ENCODE measurements around the gene NUDT22. TPM values are rescaled to one million over a fixed set of nuclear protein-coding genes. Genes with fewer than 3 reads are reported as not detected.

NUDT22 gene
- total and polyA plus RNA-seq, 2 experiments from 2014 or later = 33.9 to 67.0 TPM

- TF ChIP-seq ETS1 (IDR thresholded peaks at IDR 0.05) = no peak
- no peak for TF ChIP-seq JUNB (IDR thresholded peaks at IDR 0.05; ENCODE audit: unreplicated experiment)
- TF ChIP-seq EZH2phosphoT487 (IDR thresholded peaks at IDR 0.05; ENCODE audit: unreplicated experiment) = no peak
- no peak for TF ChIP-seq CREB1 (CRISPR knock-in tag; IDR thresholded peaks at IDR 0.05; ENCODE audit: low read depth)
Observed at GRCh38 chr11:64209563-64209843, 16.6 kb upstream of the NUDT22 start (continued).

GRCh38 chr11:64210301-64211020, 15.6 kb upstream of the NUDT22 start:
- Mint-ChIP-seq H3K9me3 (no peaks in the 10 kb centered on the region), H3K27me3 (ENCODE audit: insufficient read depth, low read depth, poor library complexity) (peaks cover 12% of the 10 kb centered on the region), H3K27ac (no peak overlapping the region), H3K4me3 (no peak overlapping the region), H3K36me3 (ENCODE audit: low read depth) (peaks cover 30% of the 10 kb centered on the region), H3K4me1 (peaks cover 3% of the 10 kb centered on the region; the same call in 2 of the 3 replicates)
- Histone ChIP-seq H3K4me3 (no peak overlapping the region), H3F3A (replicated peaks; ENCODE audit: low read depth) (peaks cover 13% of the 10 kb centered on the region; the same call in 1 of the 2 replicates), H3K4me2 (no peak overlapping the region), H3K4me1 (ENCODE audit: insufficient read depth) (no peaks in the 10 kb centered on the region; the same call in 1 of the 2 replicates), H3K27me3 (ENCODE audit: insufficient read depth) (no peaks in the 10 kb centered on the region), H3K79me2 (replicated peaks; ENCODE audit: insufficient read depth) (no peaks in the 10 kb centered on the region), H2AFZ (no peak overlapping the region), H3K36me3 (ENCODE audit: insufficient read depth) (peaks cover 9% of the 10 kb centered on the region; the same call in 1 of the 2 replicates), H4K20me1 (replicated peaks; ENCODE audit: insufficient read depth) (peaks cover under 1% of the 10 kb centered on the region; the same call in 1 of the 2 replicates), H3K9me2 (ENCODE audit: insufficient read depth) (no peaks in the 10 kb centered on the region), H3K27ac (ENCODE audit: low read depth) (no peak overlapping the region)
- TF ChIP-seq ZNF114 (CRISPR knock-in tag; IDR thresholded peaks at IDR 0.05) = no peak
- no peak for TF ChIP-seq JUNB (IDR thresholded peaks at IDR 0.05; ENCODE audit: unreplicated experiment)
- DNase-seq (ENCODE audit: low spot score) = no peak
- ATAC-seq = no peak

GRCh38 chr11:64211181-64211872, 14.7 kb upstream of the NUDT22 start:
- Histone ChIP-seq H3F3A (replicated peaks; ENCODE audit: low read depth) (peaks cover 8% of the 10 kb centered on the region; the same call in 1 of the 2 replicates), H3K4me2 (no peak overlapping the region), H2AFZ (no peak overlapping the region), H3K79me2 (replicated peaks; ENCODE audit: insufficient read depth) (no peaks in the 10 kb centered on the region), H3K27me3 (ENCODE audit: insufficient read depth) (no peaks in the 10 kb centered on the region), H3K36me3 (ENCODE audit: insufficient read depth) (peaks cover 4% of the 10 kb centered on the region; the same call in 1 of the 2 replicates), H3K4me3 (no peak overlapping the region), H4K20me1 (replicated peaks; ENCODE audit: insufficient read depth) (no peaks in the 10 kb centered on the region), H3K4me1 (ENCODE audit: insufficient read depth) (no peaks in the 10 kb centered on the region), H3K27ac (ENCODE audit: low read depth) (no peak overlapping the region), H3K9me2 (ENCODE audit: insufficient read depth) (no peaks in the 10 kb centered on the region)
- Mint-ChIP-seq H3K36me3 (ENCODE audit: low read depth) (peaks cover 22% of the 10 kb centered on the region), H3K27ac (no peak overlapping the region), H3K4me3 (no peak overlapping the region), H3K9me3 (no peaks in the 10 kb centered on the region), H3K4me1 (peaks cover 3% of the 10 kb centered on the region; the same call in 2 of the 3 replicates), H3K27me3 (ENCODE audit: insufficient read depth, low read depth, poor library complexity) (peaks cover 12% of the 10 kb centered on the region)
- DNase-seq (ENCODE audit: low spot score) (no peak), ATAC-seq (no peak)
- TF ChIP-seq JUNB (IDR thresholded peaks at IDR 0.05; ENCODE audit: unreplicated experiment) (no peak), STAT1 (IDR thresholded peaks at IDR 0.05; ENCODE audit: unreplicated experiment) (no peak), ZNF462 (CRISPR knock-in tag; IDR thresholded peaks at IDR 0.05) (no peak), CREB1 (CRISPR knock-in tag; IDR thresholded peaks at IDR 0.05; ENCODE audit: low read depth) (no peak), ZNF331 (CRISPR knock-in tag; IDR thresholded peaks at IDR 0.05; ENCODE audit: low read depth) (no peak), CTCF (conservative IDR thresholded peaks at IDR 0.05; ENCODE audit: low read depth in 2 of 2) (no peak)

Measured in GM23338 (cell line).